ENCODE measurements around the gene MSN.

DNA sequence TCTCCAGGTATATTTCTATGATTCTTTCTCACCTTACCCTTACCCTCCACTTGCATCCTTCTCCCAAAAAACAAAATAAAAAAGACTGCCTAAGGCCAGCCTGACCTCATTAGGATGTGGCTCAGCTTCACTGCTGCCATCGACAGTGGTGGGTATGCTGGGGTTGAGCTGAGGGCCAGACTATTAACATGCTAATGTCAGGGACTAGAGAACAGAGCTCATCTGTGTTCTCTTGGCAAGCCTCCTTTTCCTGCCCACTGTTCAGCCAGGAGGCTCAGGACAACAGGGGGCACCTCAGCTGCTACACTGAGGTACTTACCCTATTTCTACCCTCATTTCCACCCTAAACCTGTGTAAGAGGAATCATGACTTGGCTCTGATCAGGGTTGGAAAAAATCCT is 59.3 kb downstream of the MSN start:
- TF ChIP-seq POLR2A (IDR thresholded peaks at IDR 0.05; ENCODE audit: low read length) (no peak), GATA1 (IDR thresholded peaks at IDR 0.05; ENCODE audit: low read depth, low read length) (no peak)
